Right renal cortex interstitium (tissue), 3 donors: ENCODE measurements around the gene LRP1-AS. TPM values are rescaled to one million over a fixed set of nuclear protein-coding genes. Genes with fewer than 3 reads are reported as not detected.

Source experiments
- DNase-seq, 3 donors: peaks; one replicate each; pipeline ENCODE4 v3.0.0-alpha.2; 2013; ENCODE audit warnings: low read depth in 3 of 3, low spot score in 2 of 3
- polyA plus RNA-seq, 3 donors: library from polyadenylated mRNA; unstranded; fragments of 120-200 nt; gene quantifications; one replicate each; pipeline ENCODE4 v1.2.1, GENCODE V29; 2013; ENCODE audit not compliant: insufficient read length in 3 of 3

The LRP1-AS gene
- polyA plus RNA-seq, 3 donors, result 0.44 TPM; not detected in 2

DNA sequence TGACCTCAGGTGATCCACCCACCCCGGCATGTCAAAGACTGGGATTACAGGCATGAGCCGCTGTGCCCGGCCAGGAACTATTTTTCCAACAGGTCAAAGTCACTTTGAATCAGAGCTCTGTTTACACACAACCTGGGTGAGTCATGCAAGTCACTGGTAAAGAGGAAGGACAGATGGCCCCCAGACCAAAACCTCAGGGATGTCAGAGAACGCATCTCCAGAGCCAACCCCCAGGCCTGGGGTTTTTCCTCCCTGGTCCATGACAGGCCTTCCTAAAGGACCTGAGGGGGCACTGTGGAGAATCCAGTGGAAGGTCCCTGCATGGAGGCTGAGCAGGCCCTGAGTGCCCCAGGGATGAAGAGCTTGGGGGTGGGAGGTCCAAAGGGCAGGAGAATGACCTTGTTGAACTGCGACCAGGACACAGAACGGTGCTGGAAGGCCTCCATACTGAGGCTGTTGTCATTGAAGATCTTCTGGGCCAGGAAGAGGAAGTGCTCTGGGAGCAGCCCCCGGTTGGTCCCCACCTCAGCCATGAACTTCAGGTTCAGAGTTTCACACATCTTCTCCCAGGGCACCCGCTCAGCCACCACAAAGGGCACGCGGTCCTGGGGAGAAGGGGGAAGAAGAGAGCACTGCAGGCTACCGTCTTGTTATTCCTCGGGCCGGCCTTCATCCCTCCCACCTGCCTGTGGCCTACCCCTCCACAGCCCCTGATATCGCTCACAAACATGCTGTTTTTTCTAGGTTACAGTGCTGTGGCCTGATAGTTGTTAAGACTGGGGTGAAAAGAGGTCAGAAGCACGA lies 45.3 kb downstream of the LRP1-AS start:
- DNase-seq, result no peak

DNA sequence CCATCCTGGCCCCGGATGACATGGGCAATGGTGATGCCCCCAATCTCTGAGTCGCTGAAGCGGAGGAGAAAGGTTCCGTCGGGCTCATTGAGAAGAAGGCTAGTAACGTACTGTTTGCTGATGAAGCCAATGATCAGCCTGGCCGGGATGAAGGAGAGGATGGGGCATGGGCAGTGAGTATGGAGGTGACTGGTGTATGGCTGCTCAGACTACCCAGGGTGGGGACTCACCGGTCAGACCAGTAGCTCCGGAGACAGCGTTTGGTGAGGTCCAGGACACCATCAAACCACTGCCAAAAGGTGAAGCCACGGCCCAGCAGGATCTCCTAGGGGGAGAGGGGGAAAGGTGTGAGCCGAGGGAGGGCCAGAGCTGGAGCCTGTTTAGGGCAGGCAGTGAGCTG lies 47.7 kb downstream of the LRP1-AS start:
- no peak for DNase-seq

DNA sequence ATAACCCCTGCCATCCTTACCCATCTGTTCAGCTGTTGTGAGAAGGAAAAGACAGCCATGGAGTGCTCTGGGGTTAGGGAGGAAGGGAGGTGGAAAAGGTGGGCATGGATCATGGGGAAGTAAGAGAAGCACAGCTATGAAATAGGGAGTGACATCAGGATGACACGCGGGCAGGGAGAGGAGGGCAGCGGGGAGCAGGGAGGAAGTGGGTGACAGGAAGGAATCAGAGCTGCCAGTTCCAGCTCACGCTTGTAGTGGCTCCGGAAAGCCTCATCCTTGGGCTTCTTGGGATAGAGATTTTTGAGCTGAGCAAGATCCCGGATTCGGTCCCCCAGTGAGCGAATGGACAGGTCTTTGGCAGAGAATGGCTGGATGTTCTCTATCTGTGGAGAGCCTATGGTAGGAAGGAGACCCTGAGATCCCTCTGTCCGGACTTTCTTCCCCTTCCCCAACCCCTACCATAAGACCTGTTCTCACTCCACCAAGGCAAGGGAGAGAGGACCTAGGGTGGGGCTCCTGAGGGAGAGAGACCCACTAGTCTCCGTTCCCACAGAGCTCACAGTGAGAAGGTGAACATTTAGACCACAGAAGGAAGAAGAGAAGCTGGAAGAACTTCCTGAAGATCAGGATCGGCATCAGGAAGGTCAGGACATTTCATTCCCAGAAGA lies 48.2 kb downstream of the LRP1-AS start:
- DNase-seq, result no peak

DNA sequence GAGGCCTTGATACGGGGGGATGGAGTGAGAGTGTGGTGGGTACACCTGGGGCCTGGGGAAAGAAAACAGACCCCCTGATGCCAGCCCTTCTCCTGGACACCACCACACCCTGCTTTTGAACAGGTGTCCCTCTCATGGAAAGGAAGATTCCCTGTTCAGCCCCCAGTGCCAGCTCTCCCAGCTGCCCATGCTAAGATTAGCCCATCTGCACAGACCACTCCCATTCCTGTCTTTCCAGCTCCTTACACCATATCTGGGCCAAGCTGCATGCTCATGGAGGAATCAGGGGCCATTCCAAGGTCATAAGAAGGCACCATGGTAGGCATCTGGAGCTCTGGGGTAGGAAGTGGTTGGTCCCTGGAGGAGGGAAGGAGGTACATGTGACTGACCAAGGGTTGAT lies 48.9 kb downstream of the LRP1-AS start:
- no peak for DNase-seq

DNA sequence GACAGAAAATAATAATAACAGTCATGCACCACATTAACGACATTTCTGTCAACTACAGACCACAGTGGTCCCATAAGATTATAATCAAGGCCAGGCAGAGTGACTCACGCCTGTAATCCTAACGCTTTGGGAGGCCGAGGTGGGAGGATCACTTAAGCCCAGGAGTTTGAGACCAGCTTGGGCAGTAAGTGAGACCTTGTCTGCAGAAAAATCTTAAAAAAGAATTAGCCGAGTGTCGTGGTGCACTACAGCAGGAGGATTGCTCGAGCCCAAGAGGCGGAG lies 49.9 kb downstream of the LRP1-AS start:
- DNase-seq, result no peak

DNA sequence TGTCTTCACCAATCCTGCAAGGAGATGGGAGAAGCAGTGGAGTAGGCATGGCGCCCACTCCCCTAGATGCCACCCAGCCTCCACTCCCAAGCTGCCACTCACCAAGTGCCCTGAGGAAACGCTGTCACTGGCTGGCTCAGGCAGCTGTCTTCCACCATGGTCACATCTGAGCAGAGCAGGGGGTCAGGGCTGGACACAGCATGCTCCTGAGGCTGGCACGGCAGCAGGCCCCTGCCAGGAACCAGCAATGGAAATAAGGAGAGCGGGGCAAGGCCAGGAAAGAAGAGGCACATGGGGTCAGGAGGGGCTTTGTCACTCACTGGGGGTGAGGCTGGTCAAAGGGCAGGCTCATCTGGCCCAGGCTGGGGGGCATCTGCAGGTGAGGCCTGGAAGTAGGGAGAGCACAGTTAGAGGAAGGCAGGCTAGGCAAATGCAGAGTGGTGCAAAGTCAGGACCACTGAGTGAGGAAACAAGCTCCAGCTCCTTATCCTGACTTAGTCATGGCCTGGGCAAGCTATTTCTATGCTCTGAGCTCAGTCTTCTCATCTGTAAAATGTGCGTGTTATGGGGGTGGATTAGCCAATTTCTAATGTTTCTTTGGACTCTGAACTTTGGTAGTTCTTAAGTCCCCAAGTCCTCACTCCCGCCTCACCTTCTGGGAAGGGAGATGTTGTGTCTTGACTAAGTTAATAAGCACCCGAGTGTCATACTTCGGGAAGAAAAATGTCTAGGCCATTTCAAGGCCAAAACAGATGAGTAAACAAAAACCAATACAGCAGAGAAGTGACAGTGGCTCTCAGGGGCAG lies 50.5 kb downstream of the LRP1-AS start:
- no peak for DNase-seq

DNA sequence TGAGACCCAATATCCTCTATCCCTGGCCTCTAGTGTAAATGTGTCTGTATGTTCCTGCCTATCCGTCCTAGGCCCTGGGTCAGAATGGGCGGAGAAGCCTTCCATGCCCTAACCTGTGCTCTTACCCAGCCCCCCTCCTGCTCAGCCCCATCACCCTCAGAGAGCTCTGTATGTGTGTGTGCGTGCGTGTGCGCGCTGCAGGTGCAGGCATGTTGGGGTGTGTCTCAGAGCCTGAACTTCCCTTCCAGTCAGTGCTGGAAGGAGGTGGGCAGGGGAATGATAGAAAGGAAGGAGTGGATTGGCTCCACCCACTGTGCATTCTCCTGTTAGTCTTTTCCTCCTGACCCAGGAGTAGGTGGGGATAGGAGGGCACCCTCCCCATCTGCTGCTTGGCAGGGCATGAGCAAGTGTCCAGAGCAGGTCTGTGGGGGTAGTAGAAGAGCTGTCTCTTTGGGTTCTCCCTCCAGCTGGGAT lies 51.3 kb downstream of the LRP1-AS start:
- DNase-seq, result no peak

DNA sequence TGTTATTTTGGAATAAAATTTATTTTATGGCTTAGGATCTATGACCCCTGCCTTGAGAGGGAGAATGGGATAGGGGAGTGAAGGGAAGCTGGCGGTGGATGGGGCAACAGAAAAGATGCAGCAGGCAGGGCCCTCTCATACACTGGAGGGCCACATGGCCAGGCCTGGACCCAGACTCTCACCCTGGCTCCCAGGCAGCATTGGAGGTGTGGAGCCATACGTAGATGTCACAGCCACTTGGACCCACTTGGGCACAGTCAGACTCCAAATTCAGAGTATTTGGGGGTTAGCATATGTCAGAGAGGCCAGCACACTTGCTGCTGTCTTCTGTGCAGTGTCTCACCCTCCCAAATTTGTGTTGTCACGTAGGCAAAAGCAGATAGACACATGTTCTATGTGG lies 52.0 kb downstream of the LRP1-AS start:
- DNase-seq, result no peak

Other genes starting within 250 kb of the LRP1-AS start
- under 1 TPM in 2 of 3 donors, not detected in 1; 0.07 to 0.11 TPM for gene SDR9C7, start 213.2 kb downstream of the LRP1-AS start, polyA plus RNA-seq
- under 1 TPM; 0.28 to 0.68 (median 0.37) TPM for gene RDH16, start 190.0 kb downstream of the LRP1-AS start, polyA plus RNA-seq
- gene ZBTB39, start 141.1 kb downstream of the LRP1-AS start, polyA plus RNA-seq, result 10 to 100 TPM; 11.9 to 13.0 (median 12.4) TPM
- gene TAC3, start 131.1 kb downstream of the LRP1-AS start, polyA plus RNA-seq, result 1 to 10 TPM in 1 of 3 donors, under 1 TPM in 2; 0.54 to 1.4 (median 0.75) TPM
- under 1 TPM; 0.10 to 0.25 (median 0.11) TPM for gene MYO1A, start 97.5 kb downstream of the LRP1-AS start, polyA plus RNA-seq
- gene NEMP1, start 68.8 kb downstream of the LRP1-AS start, polyA plus RNA-seq, result 10 to 100 TPM; 22.5 to 24.8 (median 23.6) TPM
- 10 to 100 TPM; 40.7 to 43.4 (median 42.4) TPM for gene NAB2, start 58.5 kb downstream of the LRP1-AS start, polyA plus RNA-seq
- gene STAT6, start 36.3 kb downstream of the LRP1-AS start, polyA plus RNA-seq, result 100 to 1,000 TPM in 1 of 3 donors, 10 to 100 TPM in 2; 89.6 to 106 (median 99.2) TPM
- gene LRP1, start 19.1 kb downstream of the LRP1-AS start, polyA plus RNA-seq, result 10 to 100 TPM; 58.5 to 69.2 (median 60.0) TPM
- gene NXPH4, start 69.2 kb upstream of the LRP1-AS start, polyA plus RNA-seq, result 1 to 10 TPM; 2.4 to 3.7 (median 2.5) TPM
- gene SHMT2, start 82.1 kb upstream of the LRP1-AS start, polyA plus RNA-seq, result 10 to 100 TPM; 66.0 to 79.2 (median 72.7) TPM
- 1 to 10 TPM; 2.5 to 4.2 (median 3.3) TPM for gene STAC3, start 103.6 kb upstream of the LRP1-AS start, polyA plus RNA-seq